ENCODE measurements around the gene CFAP299.

GRCh38 chr4:80486603-80487002 lies 151.1 kb downstream of the CFAP299 start:
- TF ChIP-seq POLR2AphosphoS5 (IDR thresholded peaks at IDR 0.05), result no peak
- no peak for TF ChIP-seq CTCF (IDR thresholded peaks at IDR 0.05)
- TF ChIP-seq POLR2A (IDR thresholded peaks at IDR 0.05), result no peak

Data from gastroesophageal sphincter (tissue), 3 donors.